GM12878 (cell line): ENCODE measurements around the gene MAPKBP1.

ENCODE experiments used
- DPF2 ChIP-seq: fragments of 450-650 bp; IDR thresholded peaks from 2 replicates; pipeline ENCODE4 v1.6.1; 2017; ENCODE audit warnings: mild to moderate bottlenecking
- EP300 ChIP-seq, 2 experiments: fragments of 150-350 bp in 1 of 2; IDR thresholded peaks; 2 replicates each; pipeline ENCODE4 v1.6.1; 2011 to 2012; ENCODE audit warnings: low read depth in 2 of 2, low read length in 2 of 2, borderline replicate concordance in 1 of 2, improper control_type of control experiment in 1 of 2, inconsistent platforms in 1 of 2; ENCODE audit not compliant: control insufficient read depth in 1 of 2
- EZH2 ChIP-seq: IDR thresholded peaks from 2 replicates; pipeline ENCODE4 v1.6.1; 2012; ENCODE audit warnings: low read depth, mild to moderate bottlenecking, control low read depth, inconsistent platforms, low read length, borderline replicate concordance; ENCODE audit not compliant: control insufficient read depth
- GATAD2B ChIP-seq: fragments of 450-650 bp; conservative IDR thresholded peaks from 2 replicates; pipeline ENCODE4 v1.6.1; 2017; ENCODE audit warnings: low read depth, mild to moderate bottlenecking, moderate library complexity
- IRF4 ChIP-seq: IDR thresholded peaks from 2 replicates; pipeline ENCODE4 v1.6.1; 2011; ENCODE audit warnings: low read depth, low read length
- MXI1 ChIP-seq: fragments of 150-350 bp; IDR thresholded peaks from 2 replicates; pipeline ENCODE4 v1.6.1; 2011; ENCODE audit warnings: low read depth, mild to moderate bottlenecking, inconsistent platforms, low read length, improper control_type of control experiment
- NFIC ChIP-seq: IDR thresholded peaks from 2 replicates; pipeline ENCODE4 v1.6.1; 2012; ENCODE audit warnings: low read depth, mild to moderate bottlenecking, inconsistent platforms, low read length, moderate library complexity
- POLR2A ChIP-seq: IDR thresholded peaks from 2 replicates; pipeline ENCODE4 v1.6.1; 2011; ENCODE audit warnings: low read depth, mild to moderate bottlenecking, low read length
- POLR2AphosphoS5 ChIP-seq: IDR thresholded peaks from 2 replicates; pipeline ENCODE4 v1.6.1; 2011; ENCODE audit warnings: mild to moderate bottlenecking, low read length, inconsistent platforms
- SIN3A ChIP-seq: IDR thresholded peaks from 2 replicates; pipeline ENCODE4 v1.6.1; 2012; ENCODE audit warnings: low read depth, low read length, improper control_type of control experiment
- TAF1 ChIP-seq: IDR thresholded peaks from 2 replicates; pipeline ENCODE4 v1.6.1; 2011; ENCODE audit warnings: mild to moderate bottlenecking, low read depth, low read length, borderline replicate concordance
- ZNF207 ChIP-seq: fragments of 450-650 bp; IDR thresholded peaks from 2 replicates; pipeline ENCODE4 v1.6.1; 2014; ENCODE audit warnings: antibody characterized with exemption, mild to moderate bottlenecking, borderline replicate concordance
- TF ChIP-seq, protein P1 (sequence below), 3 experiments: IDR thresholded peaks in 2 of 3; conservative IDR thresholded peaks in 1 of 3; 2 replicates each; pipeline ENCODE4 v1.5.1; 2011; ENCODE audit warnings: low read depth in 3 of 3, low read length in 3 of 3, mild to moderate bottlenecking in 3 of 3, control low read depth in 2 of 3, moderate library complexity in 2 of 3, inconsistent platforms in 1 of 3, mixed read lengths in 1 of 3; ENCODE audit not compliant: control insufficient read depth in 2 of 3, insufficient read depth in 1 of 3; ENCODE audit errors: extremely low read depth in 1 of 3
- TF ChIP-seq, protein P2 (sequence below): fragments of 450-650 bp; formaldehyde crosslinking; IDR thresholded peaks from 2 replicates; pipeline ENCODE4 v1.4.0; 2022; ENCODE audit warnings: mild to moderate bottlenecking, moderate library complexity

DNA sequence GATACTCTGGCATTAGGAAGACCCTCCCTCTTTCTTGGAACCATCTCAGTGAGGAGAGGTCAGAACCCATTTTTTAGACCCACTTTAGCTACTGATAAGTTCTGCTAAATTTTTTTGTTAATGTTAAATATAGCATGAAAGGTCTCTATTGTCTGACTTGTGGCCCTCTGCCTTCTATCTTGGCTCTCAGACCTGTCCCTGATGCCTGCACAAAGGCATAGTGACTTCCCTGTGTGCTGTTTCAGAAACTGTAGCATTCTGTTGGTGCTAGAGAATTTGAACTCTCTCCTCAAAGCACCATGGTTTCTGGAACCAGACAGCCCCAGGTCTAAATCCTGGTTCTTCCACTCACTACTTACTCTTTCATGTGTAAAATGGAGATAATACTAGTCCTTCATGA is 15.4 kb downstream of the MAPKBP1 start:
- TF ChIP-seq TAF1 (no peak), POLR2A (no peak), NFIC (no peak), EP300 (IDR thresholded peaks at IDR 0.05; ENCODE audit: borderline replicate concordance in 1 of 2, control insufficient read depth in 1 of 2, low read depth in 2 of 2, low read length in 2 of 2) (no peak), GATAD2B (no peak), DPF2 (no peak), SIN3A (no peak), IRF4 (no peak), POLR2AphosphoS5 (no peak), MXI1 (no peak), EZH2 (no peak), ZNF207 (no peak)
- TF ChIP-seq, protein P1, sequence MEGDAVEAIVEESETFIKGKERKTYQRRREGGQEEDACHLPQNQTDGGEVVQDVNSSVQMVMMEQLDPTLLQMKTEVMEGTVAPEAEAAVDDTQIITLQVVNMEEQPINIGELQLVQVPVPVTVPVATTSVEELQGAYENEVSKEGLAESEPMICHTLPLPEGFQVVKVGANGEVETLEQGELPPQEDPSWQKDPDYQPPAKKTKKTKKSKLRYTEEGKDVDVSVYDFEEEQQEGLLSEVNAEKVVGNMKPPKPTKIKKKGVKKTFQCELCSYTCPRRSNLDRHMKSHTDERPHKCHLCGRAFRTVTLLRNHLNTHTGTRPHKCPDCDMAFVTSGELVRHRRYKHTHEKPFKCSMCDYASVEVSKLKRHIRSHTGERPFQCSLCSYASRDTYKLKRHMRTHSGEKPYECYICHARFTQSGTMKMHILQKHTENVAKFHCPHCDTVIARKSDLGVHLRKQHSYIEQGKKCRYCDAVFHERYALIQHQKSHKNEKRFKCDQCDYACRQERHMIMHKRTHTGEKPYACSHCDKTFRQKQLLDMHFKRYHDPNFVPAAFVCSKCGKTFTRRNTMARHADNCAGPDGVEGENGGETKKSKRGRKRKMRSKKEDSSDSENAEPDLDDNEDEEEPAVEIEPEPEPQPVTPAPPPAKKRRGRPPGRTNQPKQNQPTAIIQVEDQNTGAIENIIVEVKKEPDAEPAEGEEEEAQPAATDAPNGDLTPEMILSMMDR (IDR thresholded peaks at IDR 0.05 in 2 of 3, conservative IDR thresholded peaks at IDR 0.05 in 1 of 3; ENCODE audit: control insufficient read depth in 2 of 3, extremely low read depth in 1 of 3, insufficient read depth in 1 of 3, low read depth in 3 of 3, low read length in 3 of 3), result no peak
- TF ChIP-seq, protein P2, sequence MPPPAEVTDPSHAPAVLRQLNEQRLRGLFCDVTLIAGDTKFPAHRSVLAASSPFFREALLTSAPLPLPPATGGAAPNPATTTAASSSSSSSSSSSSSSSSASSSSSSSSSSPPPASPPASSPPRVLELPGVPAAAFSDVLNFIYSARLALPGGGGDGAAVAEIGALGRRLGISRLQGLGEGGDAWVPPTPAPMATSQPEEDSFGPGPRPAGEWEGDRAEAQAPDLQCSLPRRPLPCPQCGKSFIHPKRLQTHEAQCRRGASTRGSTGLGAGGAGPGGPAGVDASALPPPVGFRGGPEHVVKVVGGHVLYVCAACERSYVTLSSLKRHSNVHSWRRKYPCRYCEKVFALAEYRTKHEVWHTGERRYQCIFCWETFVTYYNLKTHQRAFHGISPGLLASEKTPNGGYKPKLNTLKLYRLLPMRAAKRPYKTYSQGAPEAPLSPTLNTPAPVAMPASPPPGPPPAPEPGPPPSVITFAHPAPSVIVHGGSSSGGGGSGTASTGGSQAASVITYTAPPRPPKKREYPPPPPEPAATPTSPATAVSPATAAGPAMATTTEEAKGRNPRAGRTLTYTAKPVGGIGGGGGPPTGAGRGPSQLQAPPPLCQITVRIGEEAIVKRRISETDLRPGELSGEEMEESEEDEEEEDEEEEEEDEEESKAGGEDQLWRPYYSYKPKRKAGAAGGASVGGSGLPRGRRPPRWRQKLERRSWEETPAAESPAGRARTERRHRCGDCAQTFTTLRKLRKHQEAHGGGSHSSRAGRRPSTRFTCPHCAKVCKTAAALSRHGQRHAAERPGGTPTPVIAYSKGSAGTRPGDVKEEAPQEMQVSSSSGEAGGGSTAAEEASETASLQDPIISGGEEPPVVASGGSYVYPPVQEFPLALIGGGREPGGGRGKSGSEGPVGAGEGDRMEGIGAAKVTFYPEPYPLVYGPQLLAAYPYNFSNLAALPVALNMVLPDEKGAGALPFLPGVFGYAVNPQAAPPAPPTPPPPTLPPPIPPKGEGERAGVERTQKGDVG (CRISPR knock-in tag), result no peak
